ENCODE data around the gene TASOR.
A peak's percentile ranks its signal among the peaks of the same experiment; 100 is the strongest.

The TASOR gene

GRCh38 chr3:56682462-56683121, 473 bp downstream of the TASOR start:
- H3K4me3 ChIP-seq (ENCODE audit: low read depth, low read length): peak overlapping the region; percentile 69

GRCh38 chr3:56681984-56682461, 1.0 kb downstream of the TASOR start:
- peak overlapping the region; percentile 69 for H3K4me3 ChIP-seq (ENCODE audit: low read depth, low read length)

GRCh38 chr3:56680054-56680580, 2.9 kb downstream of the TASOR start:
- H3K4me3 ChIP-seq (ENCODE audit: low read depth, low read length): no peak overlapping the region

- H3K4me3 ChIP-seq (ENCODE audit: low read depth, low read length): no peak overlapping the region
Observed at GRCh38 chr3:56677286-56677685, 5.8 kb downstream of the TASOR start.

- H3K4me3 ChIP-seq (ENCODE audit: low read depth, low read length): no peak overlapping the region
Observed at GRCh38 chr3:56673781-56674457, 9.1 kb downstream of the TASOR start.

GRCh38 chr3:56667973-56668579, 15.0 kb downstream of the TASOR start:
- no peak overlapping the region for H3K4me3 ChIP-seq (ENCODE audit: low read depth, low read length)

- no peak overlapping the region for H3K4me3 ChIP-seq (ENCODE audit: low read depth, low read length)
Observed at GRCh38 chr3:56664823-56665222, 18.2 kb downstream of the TASOR start.

- H3K4me3 ChIP-seq (ENCODE audit: low read depth, low read length): no peak overlapping the region
Observed at GRCh38 chr3:56655709-56656108, 27.4 kb downstream of the TASOR start.

- no peak overlapping the region for H3K4me3 ChIP-seq (ENCODE audit: low read depth, low read length)
Observed at GRCh38 chr3:56654460-56654859, 28.6 kb downstream of the TASOR start.

- no peak overlapping the region for H3K4me3 ChIP-seq (ENCODE audit: low read depth, low read length)
Observed at GRCh38 chr3:56645407-56645806, 37.7 kb downstream of the TASOR start.

- no peak overlapping the region for H3K4me3 ChIP-seq (ENCODE audit: low read depth, low read length)
Observed at GRCh38 chr3:56633602-56634535, 49.2 kb downstream of the TASOR start.

All from iPS-11a (cell line).